Spleen (tissue), 11 donors: Measurements from ENCODE around the gene ZNF414. TPM values are rescaled to one million over a fixed set of nuclear protein-coding genes. Genes with fewer than 3 reads are reported as not detected.
A peak's percentile ranks its signal among the peaks of the same experiment; 100 is the strongest.

Experiments used
- DNase-seq: peaks from one replicate; pipeline ENCODE4 v3.0.0-alpha.2; 2020
- H3K27ac ChIP-seq, 8 donors: fragments of 200-600 bp; sonication (generic) in 7 of 8; 1 replicate in 4 of 8; 2 replicates in 4 of 8; pipeline versions ENCODE4 v1.5.0 to v1.8.0; 2016 to 2021; ENCODE audit warnings: inconsistent platforms in 4 of 8, mild to moderate bottlenecking in 4 of 8, moderate library complexity in 1 of 8
- H3K27me3 ChIP-seq, 7 donors: fragments of 200-600 bp; sonication (generic) in 6 of 7; replicated peaks in 1 of 7; 1 replicate in 4 of 7; 2 replicates in 3 of 7; pipeline versions ENCODE4 v1.5.0 to v1.8.0; 2016 to 2021; ENCODE audit warnings: inconsistent platforms in 3 of 7, mild to moderate bottlenecking in 1 of 7
- H3K36me3 ChIP-seq, 6 donors: fragments of 200-600 bp; sonication (generic) in 5 of 6; 1 replicate in 4 of 6; 2 replicates in 2 of 6; pipeline versions ENCODE4 v1.5.0 to v1.8.0; 2016 to 2021; ENCODE audit warnings: inconsistent platforms in 2 of 6
- H3K4me1 ChIP-seq, 6 donors: fragments of 200-600 bp; sonication (generic) in 5 of 6; 1 replicate in 3 of 6; 2 replicates in 3 of 6; pipeline versions ENCODE4 v1.5.0 to v1.8.0; 2016 to 2021; ENCODE audit warnings: inconsistent platforms in 3 of 6
- H3K4me3 ChIP-seq, 8 donors: fragments of 200-600 bp; sonication (generic) in 7 of 8; 1 replicate in 4 of 8; 2 replicates in 4 of 8; pipeline versions ENCODE4 v1.5.0 to v1.8.0; 2016 to 2021; ENCODE audit warnings: inconsistent platforms in 4 of 8, mild to moderate bottlenecking in 4 of 8, moderate library complexity in 2 of 8
- H3K9me3 ChIP-seq, 8 donors: fragments of 200-600 bp; sonication (generic) in 7 of 8; 1 replicate in 4 of 8; 2 replicates in 4 of 8; pipeline versions ENCODE4 v1.5.0 to v1.8.0; 2016 to 2021; ENCODE audit warnings: inconsistent platforms in 4 of 8
- CTCF ChIP-seq, 11 experiments: fragments of 200-600 bp in 7 of 11; fragments of 450-650 bp in 4 of 11; sonication (generic) in 4 of 11; IDR thresholded peaks in 8 of 11; conservative IDR thresholded peaks in 3 of 11; 1 replicate in 7 of 11; 2 replicates in 4 of 11; pipeline versions ENCODE4 v1.4.0 to v1.8.0; 2016 to 2021; ENCODE audit warnings: antibody characterized with exemption in 11 of 11, inconsistent platforms in 4 of 11, mild to moderate bottlenecking in 1 of 11
- POLR2A ChIP-seq, 3 donors: fragments of 450-650 bp; IDR thresholded peaks; one replicate each; pipeline ENCODE4 v1.5.1; 2017; ENCODE audit warnings: antibody characterized with exemption in 3 of 3, mild to moderate bottlenecking in 1 of 3
- POLR2AphosphoS5 ChIP-seq, 3 donors: sonication (generic); formaldehyde crosslinking; IDR thresholded peaks; one replicate each; pipeline ENCODE4 v1.5.1; 2017; ENCODE audit warnings: antibody characterized with exemption in 3 of 3
- WGBS, 5 donors: extraction: QIAGEN DNeasy Blood & Tissue Kit in 3 of 5; methylation state at CpG; one replicate each; pipeline versions ENCODE4 v1.1.5 to v1.1.7; 2013 to 2018; 5-methylcytosine and 5-hydroxymethylcytosine counted together
- intact Hi-C: fragments of 100-400 bp; cut with DNase I; formaldehyde crosslinking; loops from one replicate; pipeline ENCODE4 v1.15.0; 2023; ENCODE audit warnings: low total_unique reads
- polyA plus RNA-seq, 3 donors: library from polyadenylated mRNA; stranded (reverse); fragments of 200-250 nt; gene quantifications; one replicate each; pipeline ENCODE4 v1.2.1, GENCODE V29; 2013
- total RNA-seq, 7 donors: library from RNA; depleted of rRNA in 3 of 7; stranded (reverse); fragments of >200 nt in 3 of 7; fragmentation: NEBNext Ultra II Directional in 4 of 7; extraction: Animal tissue kit (Norgen Biotek cat#: 25700) in 4 of 7; gene quantifications; one replicate each; pipeline versions ENCODE4 v1.1.0 to v1.2.1, GENCODE V29; 2016 to 2021
- donor health status: healthy with polysubstance abuse.
- donor health status: DM: no; HTN: no; CAD: no; lungs with moderate emphysema.
- donor health status: DM: no; HTN: no; CAD: no.
- donor health status: Bipolar disorder and iron deficiency.
- donor health status: healthy.
- donor health status: DM: no; HTN: no; CAD: no.
- donor health status: DM: yes; HTN: yes; CAD: no.

ZNF414 gene
- total and polyA plus RNA-seq, 10 donors, result 12.0 to 31.7 (median 23.8) TPM

GRCh38 chr19:8532225-8532624 lies 18.3 kb upstream of the ZNF414 start:
- intact Hi-C loops, result no loop called here
- Histone ChIP-seq H3K27me3 (no peaks in the 10 kb centered on the region), H3K36me3 (peaks cover 0 to 100% (median 81%) of the 10 kb centered on the region in 6 donors), H3K27ac (no peak overlapping the region), H3K4me3 (no peak overlapping the region), H3K4me1 (peaks cover 0 to 2% (median 0%) of the 10 kb centered on the region in 6 donors), H3K9me3 (no peaks in the 10 kb centered on the region)
- DNase-seq, result no peak
- TF ChIP-seq CTCF (IDR thresholded peaks at IDR 0.05 in 8 of 11, conservative IDR thresholded peaks at IDR 0.05 in 3 of 11) (no peak), POLR2A (IDR thresholded peaks at IDR 0.05) (no peak), POLR2AphosphoS5 (IDR thresholded peaks at IDR 0.05) (no peak)
- 76 to 95% (median 87%) methylated on average over 2 of the region's 2 CpGs for WGBS, 5 donors

GRCh38 chr19:8531470-8531869 lies 17.5 kb upstream of the ZNF414 start:
- WGBS, 5 donors, result 85 to 93% (median 87%) methylated on average over 7 of the region's 7 CpGs
- no peak overlapping the region for H3K27ac ChIP-seq
- H3K9me3 ChIP-seq, result no peaks in the 10 kb centered on the region
- intact Hi-C loops, result no loop called here
- no peak for DNase-seq
- H3K4me3 ChIP-seq, result no peak overlapping the region
- TF ChIP-seq POLR2A (IDR thresholded peaks at IDR 0.05) (no peak), CTCF (IDR thresholded peaks at IDR 0.05 in 8 of 11, conservative IDR thresholded peaks at IDR 0.05 in 3 of 11) (no peak), POLR2AphosphoS5 (IDR thresholded peaks at IDR 0.05) (no peak)
- H3K36me3 ChIP-seq, result peaks cover 0 to 100% (median 83%) of the 10 kb centered on the region in 6 donors
- peaks cover 0 to 8% (median 0%) of the 10 kb centered on the region in 6 donors for H3K4me1 ChIP-seq
- no peaks in the 10 kb centered on the region for H3K27me3 ChIP-seq

GRCh38 chr19:8530061-8530679 lies 16.2 kb upstream of the ZNF414 start:
- no peak for DNase-seq
- Histone ChIP-seq H3K4me1 (peaks cover 0 to 13% (median 0%) of the 10 kb centered on the region in 6 donors), H3K4me3 (no peak overlapping the region), H3K36me3 (peaks cover 0 to 100% (median 84%) of the 10 kb centered on the region in 6 donors), H3K9me3 (no peaks in the 10 kb centered on the region), H3K27me3 (no peaks in the 10 kb centered on the region), H3K27ac (no peak overlapping the region)
- intact Hi-C loops, result no loop called here
- 95 to 97% (median 96%) methylated on average over 35 of the region's 35 CpGs for WGBS, 5 donors
- TF ChIP-seq CTCF (IDR thresholded peaks at IDR 0.05 in 8 of 11, conservative IDR thresholded peaks at IDR 0.05 in 3 of 11), result no peak
- peak; percentile 17 to 70 (median 19) for TF ChIP-seq POLR2AphosphoS5 (IDR thresholded peaks at IDR 0.05)
- TF ChIP-seq POLR2A (IDR thresholded peaks at IDR 0.05), result no peak

- intact Hi-C loops, result no loop called here
- TF ChIP-seq POLR2AphosphoS5 (IDR thresholded peaks at IDR 0.05) (no peak), CTCF (IDR thresholded peaks at IDR 0.05 in 8 of 11, conservative IDR thresholded peaks at IDR 0.05 in 3 of 11) (no peak), POLR2A (IDR thresholded peaks at IDR 0.05) (no peak)
Observed at GRCh38 chr19:8529369-8530006, 15.5 kb upstream of the ZNF414 start.

More at GRCh38 chr19:8529369-8530006, 15.5 kb upstream of the ZNF414 start:
- H3K9me3 ChIP-seq, result no peaks in the 10 kb centered on the region
- WGBS, 5 donors, result 91 to 96% (median 96%) methylated on average over 4 of the region's 4 CpGs
- H3K27ac ChIP-seq, result no peak overlapping the region
- DNase-seq, result no peak
- H3K4me3 ChIP-seq, result no peak overlapping the region
- H3K27me3 ChIP-seq, result no peaks in the 10 kb centered on the region
- H3K4me1 ChIP-seq, result peaks cover 0 to 18% (median 0%) of the 10 kb centered on the region in 6 donors
- H3K36me3 ChIP-seq, result peaks cover 0 to 100% (median 83%) of the 10 kb centered on the region in 6 donors
